SIG-M5 (cell line): ENCODE results near the gene SEC16A.

ENCODE experiments used
- DNase-seq: peaks from one replicate; lab custom pipeline; 2025; lab: John Stamatoyannopoulos, UW

Gene SEC16A

GRCh38 chr9:136399176-136400037 is 83.4 kb downstream of the SEC16A start:
- no peak for DNase-seq

GRCh38 chr9:136398286-136398685 is 84.6 kb downstream of the SEC16A start:
- no peak for DNase-seq

GRCh38 chr9:136397643-136398042 is 85.2 kb downstream of the SEC16A start:
- DNase-seq = no peak

GRCh38 chr9:136396219-136396515 is 86.7 kb downstream of the SEC16A start:
- DNase-seq = no peak

GRCh38 chr9:136395345-136396218 is 87.3 kb downstream of the SEC16A start:
- DNase-seq = no peak

- DNase-seq = no peak
Measured at GRCh38 chr9:136395020-136395340, 87.9 kb downstream of the SEC16A start.

- no peak for DNase-seq
Measured at GRCh38 chr9:136394312-136395019, 88.4 kb downstream of the SEC16A start.

- DNase-seq = no peak
Measured at GRCh38 chr9:136393531-136393930, 89.3 kb downstream of the SEC16A start.

GRCh38 chr9:136392538-136393449 is 90.0 kb downstream of the SEC16A start:
- no peak for DNase-seq

GRCh38 chr9:136391737-136392537 is 90.9 kb downstream of the SEC16A start:
- no peak for DNase-seq
